HG03457 (cell line): ENCODE data around the gene CPS1.

Source experiments
- ATAC-seq: cut with Tn5 transposase; IDR thresholded peaks from one replicate; pipeline ENCODE4 v1.9.1; 2021; ENCODE audit warnings: moderate number of reproducible peaks; ENCODE audit not compliant: unreplicated experiment

Gene CPS1

DNA sequence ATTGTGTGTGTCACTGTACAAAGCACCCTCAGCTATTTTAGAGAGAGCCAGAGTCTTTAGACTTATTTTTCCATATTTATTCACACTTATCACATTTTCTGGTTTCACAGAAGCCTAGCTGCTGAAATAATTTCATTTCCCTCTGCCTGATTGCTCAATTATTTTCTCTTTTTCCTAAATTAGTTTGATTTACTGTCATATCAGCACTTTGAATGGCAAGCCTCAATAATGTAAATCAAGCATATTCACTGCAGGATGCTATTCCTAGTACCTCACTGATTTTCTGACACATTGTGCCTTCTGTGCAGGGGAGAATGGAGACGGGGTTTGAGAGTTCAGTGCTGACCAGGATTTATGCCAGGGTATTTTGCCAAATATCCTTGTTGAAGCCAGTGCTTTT lies 48.3 kb downstream of the CPS1 start:
- no peak for ATAC-seq

DNA sequence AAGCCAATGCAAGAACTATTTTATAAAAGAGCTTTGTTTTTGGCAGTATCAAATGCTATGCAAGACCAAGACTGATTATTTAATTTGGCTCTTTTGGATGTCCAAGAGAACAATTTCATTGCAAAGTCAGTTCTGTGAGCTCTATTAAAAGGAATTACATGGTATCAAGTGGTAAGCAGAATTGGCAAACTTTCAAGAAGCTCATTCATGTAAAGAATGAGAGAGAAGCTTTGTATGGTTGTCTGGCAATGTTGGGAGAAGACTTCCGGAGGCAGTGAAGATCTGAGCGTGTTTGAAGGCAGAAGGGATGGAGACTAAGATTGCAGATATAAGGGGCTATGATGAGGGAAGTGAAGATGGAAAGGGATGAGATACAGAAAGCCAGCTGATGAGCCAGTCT lies 49.6 kb downstream of the CPS1 start:
- no peak for ATAC-seq

DNA sequence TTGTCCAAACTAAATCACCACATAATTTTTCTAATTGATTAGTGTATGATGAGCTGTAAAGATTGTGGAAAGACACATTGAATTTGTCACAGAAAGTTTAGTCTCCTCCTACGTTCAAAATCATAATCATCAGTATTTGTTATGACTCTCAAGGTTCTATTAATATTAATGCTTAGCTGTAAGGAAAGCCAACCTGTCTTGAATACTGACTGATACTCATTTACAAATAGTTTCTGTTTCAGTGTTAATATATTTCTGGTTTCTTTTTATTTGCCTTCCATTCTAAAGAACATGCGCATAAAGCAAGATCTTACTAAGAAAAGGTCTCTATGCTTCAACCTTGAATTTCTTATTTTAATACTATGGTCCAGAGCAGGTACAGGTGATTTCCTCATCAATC lies 55.1 kb downstream of the CPS1 start:
- ATAC-seq, result no peak

DNA sequence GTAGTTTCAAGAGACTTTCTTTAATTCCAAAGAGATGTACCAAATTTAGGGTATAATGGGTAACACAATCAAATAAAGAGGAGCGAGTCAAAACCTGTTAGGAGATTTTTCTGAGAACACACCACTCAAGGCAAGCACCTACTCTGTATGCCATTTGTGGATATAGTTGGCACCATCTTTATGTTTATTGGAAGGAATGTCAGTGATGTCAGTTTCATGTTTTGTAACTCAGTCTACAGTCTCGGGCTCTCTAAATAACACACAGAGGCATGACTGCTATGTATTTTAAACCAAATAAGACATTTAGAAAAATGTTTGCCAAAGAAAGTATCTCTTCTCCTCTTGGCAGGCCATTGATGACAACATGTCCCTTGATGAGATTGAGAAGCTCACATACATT lies 59.7 kb downstream of the CPS1 start:
- ATAC-seq, result no peak

DNA sequence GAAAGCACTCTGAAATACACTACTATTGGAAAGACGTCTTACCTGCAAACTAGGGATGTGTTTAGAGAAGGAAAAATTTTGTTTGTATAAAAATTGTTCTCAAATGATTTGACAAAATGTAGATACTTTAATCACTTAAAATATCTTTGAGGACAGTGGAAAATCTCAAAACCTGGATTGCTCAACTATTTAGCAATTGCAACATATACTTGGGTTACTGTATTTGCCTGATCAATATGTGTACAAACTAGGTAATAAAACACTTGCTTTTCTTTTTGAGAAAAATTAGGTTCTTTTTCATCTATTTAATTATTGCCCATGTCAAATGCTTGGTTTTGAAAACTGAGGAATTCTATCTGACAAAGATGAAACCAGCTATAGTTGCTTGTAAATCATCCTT lies 60.9 kb downstream of the CPS1 start:
- ATAC-seq, result no peak

DNA sequence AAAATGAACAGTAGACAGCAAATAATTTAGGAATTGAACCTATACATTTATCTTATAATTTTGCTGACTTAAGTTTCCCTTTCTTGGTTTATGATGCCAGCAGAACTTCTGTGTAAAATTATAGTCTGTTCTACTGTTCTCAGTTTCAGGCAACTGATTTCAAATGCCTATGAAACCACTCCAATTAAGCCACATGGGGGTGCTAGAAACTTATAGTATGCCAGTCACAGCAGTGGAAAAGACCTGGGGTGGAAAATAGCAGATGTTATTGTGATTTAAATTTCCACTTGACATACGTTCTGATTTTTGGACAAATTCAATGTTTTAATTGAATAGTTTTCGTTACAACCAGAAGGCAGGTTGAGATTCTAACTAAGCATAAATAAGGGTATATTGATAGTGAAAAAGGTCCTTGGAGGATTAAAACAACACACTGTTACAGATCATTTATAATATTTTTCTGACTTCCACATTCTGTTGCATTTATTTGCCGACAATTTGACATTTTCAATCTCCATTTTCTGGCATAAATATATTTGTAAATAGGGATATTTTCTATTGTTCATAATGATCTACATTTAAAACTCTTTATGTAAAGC lies 61.4 kb downstream of the CPS1 start:
- peak; percentile 62 for ATAC-seq

DNA sequence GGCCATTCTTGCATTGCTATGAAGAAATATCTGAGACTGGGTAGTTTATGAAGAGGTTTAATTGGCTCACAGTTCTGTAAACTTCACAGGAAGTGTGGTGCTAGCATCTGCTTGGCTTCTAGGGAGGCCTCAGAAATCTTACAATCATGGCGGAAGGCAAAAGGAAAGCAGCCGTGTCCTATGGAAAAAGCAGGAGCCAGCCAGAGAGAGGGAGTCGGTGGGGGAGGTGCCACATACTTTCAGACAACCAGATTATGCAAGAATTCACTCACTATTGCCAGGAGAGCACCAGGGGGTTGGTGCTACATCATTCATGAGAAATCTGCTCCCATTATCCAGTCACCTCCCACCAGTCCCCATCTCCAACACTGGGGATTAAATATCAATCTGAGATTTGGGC lies 64.1 kb downstream of the CPS1 start:
- ATAC-seq, result no peak

DNA sequence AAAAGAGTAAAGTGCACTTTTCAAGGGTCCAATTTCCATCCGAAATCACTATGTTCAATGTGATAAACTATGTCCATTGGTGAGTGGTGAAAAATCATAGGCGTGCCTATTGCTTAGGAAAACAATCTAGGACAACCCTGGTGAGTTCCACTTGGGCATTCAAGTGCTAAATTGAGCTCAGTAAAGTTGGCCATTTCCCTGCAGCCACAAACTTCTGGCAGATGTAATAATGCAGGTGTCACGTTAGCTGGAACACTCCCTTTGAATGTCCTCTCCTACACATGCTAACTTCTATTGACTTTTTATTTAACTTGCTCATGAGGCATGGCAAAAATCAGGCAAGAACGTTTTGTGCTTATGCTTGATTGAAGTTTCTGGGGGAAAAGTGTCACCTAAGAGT lies 67.1 kb downstream of the CPS1 start:
- ATAC-seq, result no peak

DNA sequence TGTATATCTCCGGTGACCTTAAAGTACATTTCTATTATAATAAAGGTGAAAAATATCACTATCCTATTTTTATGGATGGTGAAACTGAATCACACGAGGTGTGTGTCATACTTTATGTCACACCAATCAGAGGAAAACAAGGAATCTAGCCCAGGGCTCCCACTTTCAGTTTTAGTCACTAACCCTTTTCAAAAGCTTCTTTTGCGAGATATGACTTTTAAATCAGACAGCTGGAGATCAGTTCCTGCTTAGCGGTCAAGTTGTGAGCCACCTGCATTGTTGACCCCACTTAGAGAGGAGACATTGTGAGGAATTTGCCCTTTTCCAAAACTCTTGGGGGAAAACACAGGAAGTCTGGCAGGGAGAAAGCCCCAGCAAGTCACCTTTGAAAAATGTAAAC lies 70.5 kb downstream of the CPS1 start:
- ATAC-seq, result no peak

DNA sequence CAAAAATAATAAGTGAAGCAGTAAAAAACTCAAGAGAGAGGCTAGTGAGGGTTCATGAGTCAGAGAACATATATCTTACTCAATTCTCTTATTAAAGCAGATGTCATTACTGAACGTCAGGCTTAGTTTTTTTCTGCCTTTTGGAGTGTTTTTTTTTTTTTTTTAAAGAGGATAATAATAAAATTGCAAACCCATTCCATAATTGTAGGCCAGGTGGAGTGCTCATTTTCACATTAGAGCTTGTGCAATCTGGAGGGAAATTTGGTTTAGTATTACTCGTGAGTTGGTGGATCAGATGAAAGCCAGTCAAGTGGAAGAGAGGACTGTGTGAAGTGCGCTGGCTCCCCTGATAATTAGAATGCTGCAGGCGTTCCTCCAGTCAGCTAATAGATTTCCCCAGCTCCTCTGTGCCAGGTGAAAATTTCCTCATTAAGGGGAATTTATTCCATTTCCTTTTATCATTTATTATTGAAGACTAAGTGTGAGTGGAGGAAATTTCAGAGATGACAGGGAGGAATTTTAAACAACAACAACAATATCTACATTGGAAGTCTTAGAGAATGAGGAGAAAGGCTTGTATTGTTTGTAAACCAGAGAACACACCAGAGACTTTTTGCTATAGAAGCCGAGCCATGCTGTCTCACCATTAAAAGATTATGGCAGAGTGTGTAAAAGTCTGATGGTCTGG lies 74.6 kb downstream of the CPS1 start:
- no peak for ATAC-seq

DNA sequence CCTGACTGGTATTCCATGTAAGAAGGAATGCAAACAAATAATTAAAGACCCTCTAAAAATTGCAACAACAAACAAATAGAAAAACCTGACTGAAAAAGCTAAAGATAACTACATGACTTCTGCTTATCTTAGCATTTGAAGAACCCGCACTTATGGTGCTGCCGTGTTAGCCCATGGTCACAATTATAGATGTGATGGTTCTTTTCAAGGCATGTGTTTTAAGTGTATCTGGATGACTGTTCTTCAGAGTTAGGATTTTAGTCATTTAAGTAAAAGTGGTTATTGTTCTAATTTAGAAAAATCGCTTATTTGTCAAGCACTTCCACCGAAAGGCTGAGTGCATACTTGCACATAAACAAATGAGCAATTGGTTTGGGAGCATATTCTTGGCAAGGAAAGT lies 77.3 kb downstream of the CPS1 start:
- no peak for ATAC-seq

DNA sequence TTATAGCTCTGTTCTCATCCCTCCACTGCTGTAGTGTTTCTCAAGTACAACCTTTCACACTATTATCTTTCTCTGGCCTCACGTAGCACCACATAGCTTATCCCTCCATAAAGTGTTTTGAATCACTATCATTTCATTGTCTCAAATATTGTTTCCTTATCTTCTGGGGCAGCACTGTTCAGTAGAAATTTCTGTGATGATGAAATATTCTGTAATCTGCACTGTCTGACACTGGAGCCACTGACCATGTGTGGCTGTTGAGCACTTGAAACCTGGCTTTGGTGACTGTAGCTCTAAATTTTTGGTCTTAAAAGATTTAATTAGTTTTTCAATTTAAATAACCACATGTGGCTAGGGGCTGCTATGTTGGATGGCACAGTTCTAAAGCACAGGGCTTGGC lies 78.9 kb downstream of the CPS1 start:
- no peak for ATAC-seq

DNA sequence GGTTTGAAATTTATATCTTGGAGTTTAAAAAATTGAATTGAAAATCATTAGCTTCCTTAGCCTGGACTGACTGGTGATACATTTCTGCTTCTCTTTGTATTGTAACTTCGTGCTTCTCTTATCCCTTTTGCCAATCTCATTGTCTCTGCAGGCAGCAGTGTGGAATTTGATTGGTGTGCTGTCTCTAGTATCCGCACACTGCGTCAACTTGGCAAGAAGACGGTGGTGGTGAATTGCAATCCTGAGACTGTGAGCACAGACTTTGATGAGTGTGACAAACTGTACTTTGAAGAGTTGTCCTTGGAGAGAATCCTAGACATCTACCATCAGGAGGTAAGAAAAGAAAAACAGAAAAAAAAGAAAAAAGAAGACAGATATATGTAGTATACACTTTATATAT lies 85.9 kb downstream of the CPS1 start:
- ATAC-seq, result no peak

DNA sequence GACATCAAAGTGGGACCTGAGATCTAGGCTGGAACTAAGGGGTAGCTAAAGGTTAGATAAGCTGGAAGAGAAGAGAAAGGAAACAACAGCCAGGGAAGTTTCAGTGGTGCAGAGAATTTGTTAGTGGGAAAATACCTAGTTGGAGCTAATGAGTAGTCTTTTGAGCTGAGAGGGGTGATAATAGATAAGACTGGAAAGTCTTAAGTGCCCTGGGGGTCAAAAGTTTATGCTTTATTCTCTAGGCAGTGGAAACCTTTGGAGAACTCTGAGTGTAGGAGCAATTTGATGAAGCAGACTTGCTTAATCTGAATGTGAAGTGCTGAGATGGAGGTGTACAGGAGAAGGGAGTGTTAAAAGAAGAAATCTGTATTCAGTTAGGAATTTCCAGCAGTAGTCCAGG lies 90.8 kb downstream of the CPS1 start:
- no peak for ATAC-seq

DNA sequence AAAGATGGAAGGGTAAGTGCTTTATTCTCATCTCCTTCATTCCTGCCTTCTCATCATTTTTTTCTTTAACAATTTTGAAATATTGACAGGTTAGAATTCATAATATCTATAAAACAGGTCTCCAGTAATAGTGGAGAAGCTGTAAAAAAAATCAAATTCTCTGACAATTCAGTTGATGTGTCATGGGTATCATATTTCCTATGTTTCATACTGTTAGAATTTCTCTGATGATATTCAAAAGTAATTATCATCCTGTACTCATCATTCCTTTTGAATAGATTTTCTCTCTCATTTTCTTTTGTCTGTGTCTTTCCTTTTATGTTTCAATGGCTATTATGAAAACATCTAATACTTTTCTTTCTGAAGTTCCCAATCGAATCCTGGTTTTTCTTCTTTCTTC lies 97.7 kb downstream of the CPS1 start:
- ATAC-seq, result no peak

DNA sequence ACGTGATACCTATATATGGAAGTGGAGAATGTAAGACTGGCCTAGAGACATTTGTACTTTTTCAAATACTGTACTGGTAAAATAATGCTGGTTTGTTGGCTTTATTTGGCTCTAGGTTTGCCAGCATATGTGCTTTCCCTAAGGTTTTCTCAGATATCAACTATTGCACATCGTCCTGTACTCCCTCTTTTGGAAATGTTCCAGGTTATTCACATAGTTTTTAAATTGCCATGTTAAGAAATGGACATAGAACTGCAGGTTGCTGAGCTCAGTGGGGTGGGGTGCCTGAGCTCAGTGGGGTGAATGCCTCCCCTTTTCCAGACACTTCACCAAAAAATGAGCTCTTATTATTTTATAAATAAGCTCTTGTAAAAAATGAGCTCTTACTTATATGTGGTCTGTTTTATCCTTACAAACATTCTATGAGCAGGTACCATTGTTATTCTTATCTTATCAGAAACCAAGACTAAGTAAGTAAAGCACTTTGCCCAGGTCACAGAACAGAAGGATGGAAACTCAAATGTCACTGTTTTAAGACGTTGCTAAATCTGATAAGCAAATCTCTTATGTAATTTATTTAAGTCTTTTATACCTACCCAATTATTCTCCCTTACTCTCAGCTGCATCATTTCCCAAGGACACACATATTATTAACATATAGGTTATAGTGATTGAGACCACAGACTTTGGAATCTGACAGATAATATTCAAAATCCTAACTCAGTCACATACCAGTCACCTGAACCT lies 99.0 kb downstream of the CPS1 start:
- ATAC-seq, result no peak

DNA sequence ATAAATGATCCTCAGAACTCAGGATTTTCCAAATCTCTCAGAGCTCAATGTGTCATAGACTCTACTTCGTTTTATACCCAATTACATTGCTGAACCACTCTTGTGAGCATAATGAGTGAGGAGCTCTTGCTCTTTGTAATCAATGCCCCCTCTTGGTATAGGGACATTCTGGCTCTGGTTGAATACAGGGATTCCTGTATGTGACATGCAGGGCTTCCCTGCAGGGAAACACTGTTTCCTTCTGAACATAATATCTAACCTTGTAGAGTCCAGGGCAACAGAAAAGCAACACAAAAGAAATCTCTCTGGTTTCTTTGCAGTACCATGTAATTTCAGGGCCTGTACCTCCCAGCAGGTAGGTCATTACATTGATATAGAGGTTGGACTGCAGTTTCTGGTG lies 101.5 kb downstream of the CPS1 start:
- no peak for ATAC-seq

DNA sequence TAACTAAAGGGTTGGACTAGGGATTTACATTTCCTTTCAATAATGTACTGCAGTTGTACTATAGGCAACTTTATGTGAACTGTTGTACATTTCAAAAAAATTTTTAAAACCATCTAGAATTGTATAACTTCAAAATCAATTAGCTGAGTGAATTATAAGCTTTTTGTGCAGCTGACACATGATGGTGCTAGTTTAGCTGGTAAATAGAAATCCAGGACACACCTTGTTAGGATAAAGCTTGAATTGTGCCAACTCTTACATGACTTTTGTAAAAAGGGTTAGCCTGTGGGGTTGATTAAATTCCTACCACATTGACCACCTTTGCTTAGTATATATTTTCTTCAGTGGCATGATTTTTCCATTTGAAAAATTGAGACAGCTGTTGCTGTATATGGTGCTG lies 104.4 kb downstream of the CPS1 start:
- ATAC-seq, result no peak

DNA sequence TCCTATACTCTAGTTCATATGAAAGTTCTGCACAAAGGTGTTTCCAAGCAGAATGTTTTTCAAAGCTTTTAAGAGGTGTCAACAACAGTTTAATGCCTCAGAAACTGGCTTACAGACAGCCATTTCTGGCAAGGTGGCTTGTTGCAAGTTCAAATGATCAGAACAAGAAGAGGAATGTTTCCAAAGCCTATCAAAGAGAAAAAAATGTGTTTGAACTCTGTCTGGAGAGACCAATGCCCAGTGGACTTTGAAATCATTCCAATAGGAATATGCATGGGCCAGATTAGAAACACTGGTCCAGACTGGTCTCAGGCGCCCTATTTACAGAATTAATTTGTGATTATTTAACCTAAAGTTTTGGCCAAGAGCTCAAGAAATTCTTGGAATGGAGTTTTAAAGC lies 106.2 kb downstream of the CPS1 start:
- ATAC-seq, result no peak

DNA sequence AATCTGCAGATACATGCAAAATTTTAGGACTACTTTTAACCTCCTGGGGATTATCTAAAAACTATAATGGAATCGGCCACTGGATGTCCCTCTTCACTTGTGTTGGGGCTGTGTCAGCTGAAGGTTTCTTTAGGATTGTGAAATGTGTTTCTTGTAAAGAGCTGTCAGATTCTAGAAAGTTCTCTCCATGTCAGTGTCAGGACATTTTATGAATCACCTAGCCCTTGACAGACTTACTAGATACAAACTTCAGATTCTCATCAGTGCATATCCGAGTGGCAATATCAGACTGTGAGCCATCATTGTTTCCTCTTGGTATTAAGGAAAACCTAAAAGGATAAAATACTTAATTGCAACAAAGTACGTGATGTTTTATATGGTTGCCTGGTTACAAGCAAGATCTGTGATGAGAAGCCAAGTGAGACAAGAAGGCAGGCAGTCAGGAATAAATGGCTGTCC lies 107.3 kb downstream of the CPS1 start:
- no peak for ATAC-seq

DNA sequence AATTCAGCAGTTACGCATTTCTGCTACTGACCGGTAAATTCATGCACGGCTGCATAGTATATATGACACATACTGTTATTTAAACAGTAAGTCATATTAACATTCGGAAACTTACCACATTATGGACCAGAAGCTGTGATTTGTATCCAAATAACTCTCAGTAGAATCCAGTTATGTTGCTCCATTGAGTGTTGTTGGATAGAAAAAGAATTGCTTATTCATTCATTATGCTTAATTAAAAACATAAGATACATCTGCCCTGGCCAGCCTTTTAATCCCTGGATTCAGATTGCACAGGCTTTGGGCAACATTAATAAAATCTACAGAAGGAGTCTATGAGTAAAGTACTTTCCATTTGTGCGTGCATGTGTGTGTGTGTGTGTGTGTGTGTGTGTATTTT lies 111.3 kb downstream of the CPS1 start:
- ATAC-seq, result no peak

DNA sequence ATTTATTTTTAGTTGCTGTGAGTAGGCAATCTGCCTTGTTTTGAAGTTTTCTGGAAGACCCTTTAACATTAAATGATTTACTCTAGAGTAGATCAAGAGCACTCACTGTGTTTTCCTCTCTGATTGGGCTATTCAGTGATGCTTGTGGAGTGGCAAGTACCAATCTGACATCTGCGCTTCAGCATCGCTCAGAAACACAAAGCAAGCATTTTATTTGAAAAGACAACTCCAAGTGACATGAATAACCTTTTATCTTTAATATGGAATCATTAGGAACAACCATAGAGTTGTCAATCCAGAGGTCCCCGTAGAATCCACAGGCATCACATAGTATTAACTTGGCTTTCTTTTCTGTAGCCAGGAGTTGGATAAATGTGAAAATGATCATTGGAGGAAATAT lies 114.7 kb downstream of the CPS1 start:
- ATAC-seq, result no peak
